HG03159 (cell line): Measurements from ENCODE around the gene TAF7L.

Source experiments
- ATAC-seq: cut with Tn5 transposase; IDR thresholded peaks from one replicate; pipeline ENCODE4 v1.9.1; 2021; ENCODE audit warnings: mild to moderate bottlenecking, moderate library complexity; ENCODE audit not compliant: unreplicated experiment

The TAF7L gene

GRCh38 chrX:101229170-101229569, 62.0 kb downstream of the TAF7L start:
- no peak for ATAC-seq

DNA sequence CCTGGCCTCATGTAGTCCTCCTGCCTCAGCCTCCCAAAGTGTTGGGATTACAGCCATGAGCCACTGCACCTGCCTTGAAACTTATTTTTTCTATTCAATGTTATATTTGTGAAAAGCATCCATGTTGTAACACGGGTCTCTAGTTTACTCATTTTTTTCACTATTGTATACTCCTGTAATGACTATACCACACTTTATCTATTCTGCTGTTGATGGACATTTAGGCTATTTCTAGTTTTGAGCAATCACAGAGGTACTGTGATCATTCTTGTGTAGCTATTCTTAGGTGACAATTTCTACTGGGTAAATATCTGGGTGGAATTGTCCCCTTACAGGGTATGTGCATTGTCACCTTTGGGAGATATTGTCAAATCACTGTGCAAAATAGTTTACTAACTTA, 67.9 kb downstream of the TAF7L start:
- ATAC-seq: no peak

DNA sequence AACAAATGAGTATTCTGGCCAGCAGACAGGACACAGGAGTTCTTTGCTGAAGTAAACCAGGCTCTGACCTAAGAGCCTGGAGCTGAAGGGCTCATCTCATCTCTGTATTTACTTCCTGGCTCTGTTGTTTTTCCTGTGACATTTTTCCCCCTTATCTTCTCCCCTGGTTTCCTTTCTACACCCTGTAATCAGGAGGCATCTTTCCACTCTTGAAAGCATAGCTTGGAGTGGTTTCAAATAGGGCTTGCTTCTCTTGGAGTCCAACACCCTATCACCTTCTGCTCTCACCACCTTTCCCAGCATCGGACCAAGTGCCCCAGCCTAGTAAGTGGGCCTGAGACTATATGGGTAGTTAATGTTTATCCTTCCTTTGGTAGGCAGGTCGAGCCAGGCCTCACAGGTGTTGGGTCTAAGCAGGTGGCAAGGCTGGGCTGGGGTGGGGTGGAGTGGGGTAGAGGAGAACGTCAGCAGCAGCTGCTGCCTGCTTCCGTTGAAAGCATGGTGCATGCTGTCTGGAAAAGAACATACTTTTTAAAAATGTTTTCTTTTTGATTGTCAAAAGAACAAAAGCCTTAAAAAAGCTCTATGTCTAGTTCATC, 70.4 kb downstream of the TAF7L start:
- ATAC-seq: no peak

DNA sequence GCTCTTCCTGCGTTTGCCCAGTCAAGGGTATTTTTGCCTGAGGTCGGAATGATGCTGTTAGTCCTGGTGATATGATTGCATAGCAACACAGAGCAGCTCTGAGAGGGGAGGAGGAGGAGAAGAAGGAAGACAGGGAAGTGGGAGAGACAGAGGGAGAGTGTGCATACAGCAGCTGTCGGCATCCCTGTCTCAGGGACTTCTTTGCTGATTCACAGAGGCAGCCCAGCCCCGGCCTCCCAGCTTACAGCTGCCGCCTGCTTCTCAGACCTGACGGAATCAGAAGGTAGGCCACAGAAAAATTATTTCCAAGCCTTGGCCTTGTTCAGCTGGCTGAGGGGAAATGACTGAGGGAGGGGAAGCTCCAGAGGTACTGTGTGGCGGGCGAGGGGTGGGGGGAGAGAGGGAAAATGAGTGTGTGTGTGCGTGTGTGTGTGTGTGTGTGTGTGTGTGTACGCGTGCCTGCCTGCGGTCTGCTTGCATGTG, 71.2 kb downstream of the TAF7L start:
- ATAC-seq: no peak

GRCh38 chrX:101219116-101219863, 71.8 kb downstream of the TAF7L start, which contains the start of gene DRP2:
Gene DRP2 (plus strand): TSS chrX:101219786. CDS start chrX:101231648, 11,862 bp downstream.
- no peak for ATAC-seq
